NCI-H524 treated with DMSO at 0.1 percent for 48 hours (cell line): ENCODE results near the gene CACNA1I.

ENCODE experiments used
- DNase-seq: peaks from one replicate; lab custom pipeline; 2025; lab: John Stamatoyannopoulos, UW

CACNA1I gene

GRCh38 chr22:39623603-39624500 lies 53.3 kb downstream of the CACNA1I start:
- DNase-seq = no peak

DNA sequence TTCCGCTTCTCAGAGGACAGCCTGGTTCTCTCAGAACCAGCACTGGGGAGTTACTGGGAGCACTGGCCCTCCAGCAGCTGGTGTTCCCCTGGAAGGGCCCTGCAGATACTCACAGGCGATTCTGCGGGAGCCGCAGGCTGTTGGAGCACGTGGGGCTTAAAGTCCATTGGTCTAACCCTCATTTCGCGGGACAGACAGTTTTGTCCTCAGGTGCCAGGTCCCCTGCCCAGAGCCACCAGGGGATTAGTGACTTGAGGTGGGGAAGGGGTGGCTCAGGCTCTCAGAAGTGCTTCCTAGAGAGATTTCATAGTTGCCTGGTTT lies 53.9 kb downstream of the CACNA1I start:
- no peak for DNase-seq

DNA sequence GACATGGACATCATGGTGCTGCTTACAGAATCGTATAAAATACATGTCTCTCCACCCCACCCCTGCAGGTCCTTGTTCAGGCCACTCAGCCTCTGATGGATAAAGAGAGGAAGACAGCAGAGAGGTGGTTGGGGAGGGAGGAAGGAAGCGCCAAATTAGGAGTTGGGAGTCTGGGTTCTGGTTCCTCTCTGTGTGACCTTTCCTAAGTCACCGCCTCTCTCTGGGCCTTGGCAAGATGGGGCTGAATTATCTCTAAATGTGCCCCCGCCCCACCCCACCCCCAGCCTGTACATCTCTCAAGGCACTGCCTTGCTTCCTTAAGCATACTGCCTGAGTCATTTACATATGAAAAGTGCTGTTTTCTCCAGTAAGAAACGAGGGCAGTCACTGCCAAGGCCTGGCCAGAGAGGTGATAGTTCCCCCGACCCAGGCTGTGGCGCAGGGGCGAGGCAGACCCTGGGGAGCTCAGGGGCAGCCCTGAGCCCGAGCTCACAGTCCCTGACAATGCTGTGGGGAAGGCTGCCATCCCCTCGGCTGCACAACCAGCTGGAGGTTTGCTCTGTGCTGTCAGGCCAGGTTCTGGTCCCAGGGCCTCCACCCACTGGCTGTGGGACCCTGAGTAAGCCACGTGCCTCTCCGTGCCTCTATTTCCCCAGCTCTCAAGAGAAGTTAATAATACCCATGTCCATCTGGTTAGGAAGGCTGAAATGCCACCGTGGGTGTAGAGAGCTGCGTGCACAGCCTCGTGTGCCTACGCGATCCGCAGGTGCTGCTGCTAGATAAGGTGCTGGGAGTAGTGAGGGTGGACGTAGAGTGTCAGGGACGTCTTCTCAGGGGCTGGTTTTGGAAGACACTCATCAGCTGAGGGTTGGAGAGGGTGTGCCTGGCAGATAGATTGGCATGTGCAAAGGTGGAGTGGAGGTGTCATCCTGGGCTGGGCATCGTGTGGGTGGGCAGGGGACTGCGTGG lies 55.3 kb downstream of the CACNA1I start:
- DNase-seq = no peak

- no peak for DNase-seq
Observed at GRCh38 chr22:39627208-39627607, 56.7 kb downstream of the CACNA1I start.

DNA sequence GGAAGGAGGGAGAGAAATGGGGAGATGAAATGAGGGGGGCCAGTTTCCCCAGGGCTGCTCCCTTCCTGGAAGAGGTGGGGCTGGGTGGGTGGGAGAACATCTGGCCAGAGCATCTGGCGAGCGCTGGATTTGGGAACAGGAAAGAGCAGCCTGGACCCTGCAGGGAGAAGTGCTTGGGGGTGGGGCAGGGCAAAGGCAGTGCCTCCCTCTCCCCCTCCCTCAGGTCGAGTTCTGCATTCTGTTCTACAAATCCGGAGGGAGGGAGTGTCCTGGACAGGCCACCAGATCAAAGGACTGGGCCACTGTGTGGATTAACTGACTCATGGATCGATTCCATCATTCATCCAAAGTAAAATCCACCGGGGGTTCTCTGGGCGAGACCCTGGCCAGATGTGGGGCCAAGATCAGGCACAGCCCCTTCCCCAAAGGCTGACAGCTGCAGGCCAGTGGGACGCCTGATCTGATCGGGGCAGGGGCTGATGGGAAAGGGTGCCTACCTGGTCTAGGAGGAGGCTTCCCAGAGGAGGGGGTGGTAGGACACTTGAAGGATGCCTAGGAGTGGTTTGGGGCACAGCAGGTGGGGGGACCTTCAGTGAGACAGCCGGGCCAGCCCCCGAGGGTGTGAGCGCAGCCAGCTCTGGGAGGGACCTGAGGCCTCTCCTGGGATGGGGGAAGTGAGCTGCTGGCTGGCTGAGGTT lies 57.5 kb downstream of the CACNA1I start:
- DNase-seq = no peak

GRCh38 chr22:39628563-39629080 lies 58.1 kb downstream of the CACNA1I start:
- no peak for DNase-seq

GRCh38 chr22:39629851-39630250 lies 59.3 kb downstream of the CACNA1I start:
- no peak for DNase-seq

DNA sequence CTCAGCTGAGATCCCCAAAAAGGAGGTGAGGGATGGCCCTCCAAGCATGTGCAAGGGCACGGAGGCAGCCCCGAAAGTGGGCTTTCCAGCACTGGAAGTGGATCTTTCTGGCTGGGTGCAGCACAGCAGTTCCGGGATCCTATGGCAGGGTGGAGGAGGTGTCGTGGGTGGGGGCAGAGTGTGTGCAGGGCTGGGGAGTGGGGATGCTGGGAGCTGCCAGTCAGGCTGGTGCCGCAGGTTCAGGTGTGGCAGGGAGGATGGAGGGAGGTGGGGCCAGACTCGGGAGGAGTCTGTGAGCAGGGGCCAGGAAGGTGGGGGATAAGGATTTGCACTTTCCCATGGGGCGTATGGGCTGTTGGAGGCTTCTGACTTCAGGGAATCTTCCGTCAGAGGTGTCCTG lies 60.2 kb downstream of the CACNA1I start:
- DNase-seq = no peak

DNA sequence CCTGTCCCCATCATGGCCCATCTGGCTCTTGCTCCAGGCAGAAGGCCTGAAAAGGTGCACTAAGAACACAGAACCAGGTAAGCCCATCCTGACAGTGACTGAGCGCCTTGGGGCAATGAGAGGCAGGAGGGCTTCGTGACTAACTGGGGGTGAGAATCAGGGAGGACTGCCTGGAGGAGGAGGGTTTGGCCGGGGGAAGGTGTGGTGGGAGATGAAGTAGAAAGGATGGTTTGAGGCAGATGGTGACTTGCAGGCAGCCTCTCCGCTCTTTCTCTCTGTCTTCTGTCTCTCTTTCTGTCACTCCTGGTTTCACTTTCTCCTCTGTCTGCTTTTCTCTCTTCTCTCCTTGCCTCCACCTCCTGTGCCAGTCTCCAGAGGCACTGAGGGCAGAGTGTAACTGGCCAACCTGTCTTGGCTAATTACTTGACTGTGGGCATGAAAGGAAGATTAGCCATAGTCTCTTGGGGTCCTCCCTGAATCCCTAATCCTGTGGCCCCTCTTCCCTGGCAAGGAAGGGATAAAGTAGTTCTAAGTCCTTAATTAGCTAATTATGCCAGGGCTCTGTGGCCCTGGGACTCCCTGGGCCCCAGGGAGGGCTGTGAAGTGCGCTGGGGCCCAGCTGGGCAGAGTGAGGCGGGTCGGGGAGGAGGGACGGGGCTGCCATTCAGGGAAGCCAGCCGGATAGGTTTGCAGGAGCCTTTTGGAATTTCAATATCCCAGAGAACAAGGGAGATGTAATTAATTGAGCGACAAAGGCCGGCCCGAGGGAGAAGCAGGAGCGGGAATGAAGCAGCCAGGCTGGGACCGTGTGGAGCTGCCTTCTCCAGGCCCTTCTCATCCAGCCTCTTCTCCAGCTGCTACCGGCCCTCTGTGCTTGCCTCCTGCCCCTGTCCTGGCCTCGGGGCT lies 61.1 kb downstream of the CACNA1I start:
- peak; percentile 3 for DNase-seq

- DNase-seq = no peak
Observed at GRCh38 chr22:39634530-39635405, 64.2 kb downstream of the CACNA1I start.

DNA sequence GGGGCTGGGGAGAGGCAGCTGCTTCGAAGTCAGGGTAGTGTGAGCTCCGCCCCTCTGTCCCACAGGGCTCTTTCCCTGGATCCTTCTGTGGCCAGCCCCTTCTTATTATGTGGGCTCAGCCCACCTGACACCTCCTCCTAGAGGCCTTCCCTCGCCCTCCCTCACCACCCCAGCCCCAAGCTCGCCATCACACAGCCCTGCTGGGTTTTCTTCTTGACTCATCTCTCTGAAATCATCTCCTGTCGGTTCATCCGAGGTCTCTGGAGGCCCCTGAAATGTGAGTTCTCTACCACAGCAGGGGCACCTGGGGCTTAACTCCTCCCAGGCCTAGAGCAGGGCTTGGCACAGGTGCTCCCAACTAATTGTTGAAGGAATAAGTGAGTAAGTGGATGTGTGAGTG lies 65.2 kb downstream of the CACNA1I start:
- no peak for DNase-seq

GRCh38 chr22:39638958-39639357 lies 68.4 kb downstream of the CACNA1I start:
- DNase-seq = no peak

DNA sequence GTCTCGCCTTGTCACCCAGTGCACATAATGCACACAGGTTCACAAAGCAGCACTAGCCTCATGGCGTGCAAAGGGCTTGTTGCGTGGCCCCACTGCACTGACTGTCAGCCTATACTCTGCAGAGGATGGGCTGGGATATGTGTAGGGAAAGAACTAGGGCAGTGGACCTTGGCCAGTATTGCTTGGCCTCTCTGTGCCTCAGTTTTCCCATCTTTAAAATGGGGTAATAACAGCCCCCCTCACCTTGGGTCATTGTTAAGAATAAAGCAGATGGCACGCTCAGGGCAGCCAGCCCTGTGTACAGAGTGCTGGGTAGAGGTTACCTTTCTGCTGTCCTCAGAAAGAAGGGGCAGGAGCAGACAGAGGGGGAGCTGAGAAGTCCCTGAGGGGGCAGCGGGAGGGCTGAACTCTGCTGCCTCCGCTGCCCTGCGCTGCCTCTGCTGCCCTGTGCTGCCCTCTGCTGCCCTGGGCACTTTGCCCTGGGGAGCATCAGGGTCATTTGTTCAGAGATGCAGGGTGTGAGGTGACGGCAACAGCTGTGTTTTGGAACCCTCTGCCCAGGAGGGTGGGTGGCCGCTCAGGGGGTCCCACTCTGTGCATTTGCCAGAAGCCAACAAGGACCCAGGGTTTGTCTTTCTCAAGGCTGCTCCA lies 71.2 kb downstream of the CACNA1I start:
- DNase-seq = no peak

DNA sequence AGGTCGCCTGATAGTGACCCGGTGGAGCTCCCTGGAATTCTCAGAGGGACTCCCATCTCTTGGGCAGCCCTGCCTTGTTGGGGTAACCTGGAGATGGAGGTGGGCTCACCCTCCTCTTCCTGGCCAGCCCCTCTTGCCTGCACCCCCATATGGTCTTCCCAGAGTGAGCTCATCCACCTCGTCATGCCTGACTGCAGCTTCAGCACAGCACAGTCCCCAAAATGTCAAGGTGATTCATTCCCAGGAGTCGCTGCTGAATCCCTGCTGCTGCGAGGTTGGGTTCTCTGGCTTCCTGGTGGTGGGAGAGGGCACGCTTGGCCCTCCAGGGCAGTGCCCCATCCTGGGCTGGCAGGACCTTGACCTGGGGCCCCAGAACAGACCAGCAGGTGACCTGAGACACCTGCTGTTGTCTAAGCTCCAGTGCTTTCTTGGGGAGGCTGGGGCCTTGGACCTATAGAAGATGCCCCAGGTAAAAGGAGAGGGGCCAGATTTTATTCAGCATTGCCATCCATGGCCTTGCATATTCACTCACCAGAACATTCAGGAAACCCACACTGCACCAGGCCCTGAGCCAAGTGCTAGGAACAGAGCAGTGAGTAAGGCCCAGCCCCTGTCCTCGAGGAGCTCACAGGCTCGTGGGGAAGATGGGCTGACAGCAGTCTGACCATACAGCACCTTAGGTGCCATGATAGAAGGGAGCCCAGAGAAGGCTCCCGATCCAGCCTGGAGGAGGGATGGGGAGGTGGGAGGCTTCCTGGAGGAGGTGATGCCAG lies 72.9 kb downstream of the CACNA1I start:
- DNase-seq = no peak

GRCh38 chr22:39645532-39645931 lies 75.0 kb downstream of the CACNA1I start:
- DNase-seq = no peak

DNA sequence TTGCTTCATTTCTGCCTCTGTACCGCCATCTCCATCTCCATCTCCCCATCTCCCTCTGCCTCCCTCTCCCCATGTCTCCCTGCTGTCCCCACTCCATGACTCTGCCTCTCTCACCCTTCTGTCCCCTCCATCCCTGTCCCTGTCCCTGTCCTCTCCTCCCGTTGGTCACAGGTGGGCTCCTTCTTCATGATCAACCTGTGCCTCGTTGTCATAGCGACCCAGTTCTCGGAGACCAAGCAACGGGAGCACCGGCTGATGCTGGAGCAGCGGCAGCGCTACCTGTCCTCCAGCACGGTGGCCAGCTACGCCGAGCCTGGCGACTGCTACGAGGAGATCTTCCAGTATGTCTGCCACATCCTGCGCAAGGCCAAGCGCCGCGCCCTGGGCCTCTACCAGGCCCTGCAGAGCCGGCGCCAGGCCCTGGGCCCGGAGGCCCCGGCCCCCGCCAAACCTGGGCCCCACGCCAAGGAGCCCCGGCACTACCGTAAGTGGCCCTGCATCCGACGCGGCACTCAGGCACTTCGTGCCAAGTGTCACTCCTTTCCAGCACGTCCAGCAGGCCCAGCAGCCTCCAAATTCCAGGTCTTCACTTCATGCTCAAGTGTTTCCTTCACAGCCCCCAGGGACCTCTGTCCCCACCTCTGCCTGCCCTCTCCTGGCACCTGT lies 76.0 kb downstream of the CACNA1I start:
- DNase-seq = no peak

- DNase-seq = no peak
Observed at GRCh38 chr22:39647836-39648629, 77.5 kb downstream of the CACNA1I start.

DNA sequence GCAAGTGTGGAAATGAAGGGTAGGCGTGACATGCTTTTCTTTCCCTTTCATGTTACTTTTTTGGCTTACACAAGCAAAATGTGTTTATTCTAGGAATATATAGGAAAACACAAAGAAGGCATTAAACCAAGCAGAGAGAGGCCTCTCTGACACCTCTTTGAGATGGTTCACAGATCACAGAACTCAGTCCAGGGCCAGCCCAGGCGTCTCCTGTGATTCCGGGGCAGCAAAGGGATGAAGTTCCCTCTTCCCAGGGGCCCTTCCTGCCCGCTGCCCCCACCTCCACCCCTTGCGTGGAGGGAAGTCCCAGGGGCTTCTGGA lies 78.0 kb downstream of the CACNA1I start:
- DNase-seq = no peak
